OCI-LY1 (cell line): Measurements from ENCODE around the gene HIVEP1.
"Not testable (repeated sequence)": the region's sequence is repeated elsewhere in the genome, so short reads cannot be mapped to it uniquely, and the experiment has no call there.

Experiments used
- H2AFZ ChIP-seq: fragments of 200-600 bp; sonication (generic), shearing (Covaris generic); 2 replicates; pipeline ENCODE4 v1.6.0; 2014; ENCODE audit warnings: antibody characterized with exemption, mild to moderate bottlenecking, low read length
- H3F3A ChIP-seq: fragments of 200-600 bp; sonication (generic), shearing (Covaris generic); 2 replicates; pipeline ENCODE4 v1.6.0; 2014; ENCODE audit warnings: mild to moderate bottlenecking, antibody characterized with exemption, low read length, moderate library complexity; ENCODE audit not compliant: insufficient read depth
- H3K27ac ChIP-seq: fragments of 200-600 bp; sonication (generic); 2 replicates; pipeline ENCODE4 v1.5.1; 2014; ENCODE audit warnings: low read length, mixed run types, mild to moderate bottlenecking, low read depth; ENCODE audit not compliant: poor library complexity, severe bottlenecking
- H3K27me3 ChIP-seq: fragments of 200-600 bp; sonication (generic); 2 replicates; pipeline ENCODE4 v1.6.0; 2014; ENCODE audit warnings: antibody characterized with exemption, mild to moderate bottlenecking, low read length, moderate library complexity; ENCODE audit not compliant: insufficient read depth
- H3K36me3 ChIP-seq: fragments of 200-600 bp; sonication (generic); 2 replicates; pipeline ENCODE4 v1.6.1; 2014; ENCODE audit warnings: mild to moderate bottlenecking, antibody characterized with exemption, low read length, moderate library complexity, mixed read lengths; ENCODE audit not compliant: insufficient read depth
- H3K4me1 ChIP-seq: fragments of 200-600 bp; sonication (generic); 2 replicates; pipeline ENCODE4 v1.5.1; 2014; ENCODE audit warnings: mild to moderate bottlenecking, low read length, moderate library complexity; ENCODE audit not compliant: insufficient read depth, severe bottlenecking
- H3K4me2 ChIP-seq: fragments of 200-600 bp; sonication (generic), shearing (Covaris generic); 2 replicates; pipeline ENCODE4 v1.6.1; 2014; ENCODE audit warnings: low read length
- H3K4me3 ChIP-seq: fragments of 200-600 bp; sonication (generic); 2 replicates; pipeline ENCODE4 v1.5.1; 2014; ENCODE audit warnings: low read length, low read depth, mild to moderate bottlenecking, mixed read lengths; ENCODE audit not compliant: poor library complexity, severe bottlenecking
- H3K79me2 ChIP-seq: fragments of 200-600 bp; shearing (Covaris generic); 2 replicates; pipeline ENCODE4 v1.6.1; 2016; ENCODE audit warnings: mixed run types, low read length, mixed read lengths; ENCODE audit not compliant: insufficient read depth
- H3K9ac ChIP-seq: fragments of 200-600 bp; sonication (generic), shearing (Covaris generic); 2 replicates; pipeline ENCODE4 v1.6.1; 2014; ENCODE audit warnings: mild to moderate bottlenecking, low read length, mixed read lengths
- H3K9me2 ChIP-seq: fragments of 200-600 bp; sonication (generic), shearing (Covaris generic); 2 replicates; pipeline ENCODE4 v1.6.1; 2014; ENCODE audit warnings: low read depth, mild to moderate bottlenecking, low read length, mixed read lengths
- H3K9me3 ChIP-seq: fragments of 200-600 bp; shearing (Covaris generic); 2 replicates; pipeline ENCODE4 v1.6.1; 2014; ENCODE audit warnings: low read length, mixed read lengths
- H4K20me1 ChIP-seq: fragments of 200-600 bp; sonication (generic), shearing (Covaris generic); 2 replicates; pipeline ENCODE4 v1.6.0; 2016; ENCODE audit warnings: mild to moderate bottlenecking, low read length; ENCODE audit not compliant: insufficient read depth
- EZH2 ChIP-seq: fragments of 200-600 bp; sonication (generic), shearing (Covaris generic); IDR thresholded peaks from 2 replicates; pipeline ENCODE4 v1.8.0; 2017; ENCODE audit warnings: borderline replicate concordance, mixed run types, mild to moderate bottlenecking, antibody characterized with exemption, low read length, moderate library complexity, mixed read lengths
- TF ChIP-seq, protein P1 (sequence below): fragments of 200-600 bp; sonication (generic), shearing (Covaris generic); IDR thresholded peaks from 2 replicates; pipeline ENCODE4 v1.5.1; 2017; ENCODE audit warnings: mild to moderate bottlenecking, antibody characterized with exemption, low read length, moderate library complexity, mixed read lengths

The HIVEP1 gene

DNA sequence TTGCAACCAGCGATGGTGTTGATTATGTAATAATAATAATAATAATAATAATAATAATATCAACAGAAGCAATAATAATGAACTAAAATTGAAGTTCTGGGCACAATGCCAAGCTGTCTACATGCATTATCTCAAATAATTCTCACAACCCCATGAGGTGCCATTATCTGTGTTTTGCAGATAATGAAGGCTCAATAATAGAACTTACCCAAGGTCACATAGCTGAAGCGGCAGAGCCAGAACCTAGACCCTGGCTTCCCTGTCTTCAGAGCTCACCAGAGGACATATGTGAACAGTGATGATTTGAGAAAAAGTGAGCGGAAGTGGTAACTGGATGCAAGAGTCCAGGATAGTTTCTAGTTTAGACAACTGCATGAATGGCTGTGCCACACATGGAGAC is 91.0 kb downstream of the HIVEP1 start:
- Histone ChIP-seq H3K9me2 (no peaks in the 10 kb centered on the region), H3K9ac (no peak overlapping the region), H3K27me3 (no peaks in the 10 kb centered on the region), H3K79me2 (peaks cover 28% of the 10 kb centered on the region), H3K4me2 (no peak overlapping the region), H3K9me3 (no peaks in the 10 kb centered on the region), H3K36me3 (peaks cover 39% of the 10 kb centered on the region), H3K27ac (no peak overlapping the region), H3K4me1 (no peaks in the 10 kb centered on the region), H4K20me1 (no peaks in the 10 kb centered on the region), H2AFZ (no peak overlapping the region), H3F3A (no peaks in the 10 kb centered on the region), H3K4me3 (no peak overlapping the region)
- TF ChIP-seq, protein P1, sequence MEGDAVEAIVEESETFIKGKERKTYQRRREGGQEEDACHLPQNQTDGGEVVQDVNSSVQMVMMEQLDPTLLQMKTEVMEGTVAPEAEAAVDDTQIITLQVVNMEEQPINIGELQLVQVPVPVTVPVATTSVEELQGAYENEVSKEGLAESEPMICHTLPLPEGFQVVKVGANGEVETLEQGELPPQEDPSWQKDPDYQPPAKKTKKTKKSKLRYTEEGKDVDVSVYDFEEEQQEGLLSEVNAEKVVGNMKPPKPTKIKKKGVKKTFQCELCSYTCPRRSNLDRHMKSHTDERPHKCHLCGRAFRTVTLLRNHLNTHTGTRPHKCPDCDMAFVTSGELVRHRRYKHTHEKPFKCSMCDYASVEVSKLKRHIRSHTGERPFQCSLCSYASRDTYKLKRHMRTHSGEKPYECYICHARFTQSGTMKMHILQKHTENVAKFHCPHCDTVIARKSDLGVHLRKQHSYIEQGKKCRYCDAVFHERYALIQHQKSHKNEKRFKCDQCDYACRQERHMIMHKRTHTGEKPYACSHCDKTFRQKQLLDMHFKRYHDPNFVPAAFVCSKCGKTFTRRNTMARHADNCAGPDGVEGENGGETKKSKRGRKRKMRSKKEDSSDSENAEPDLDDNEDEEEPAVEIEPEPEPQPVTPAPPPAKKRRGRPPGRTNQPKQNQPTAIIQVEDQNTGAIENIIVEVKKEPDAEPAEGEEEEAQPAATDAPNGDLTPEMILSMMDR, result no peak
- TF ChIP-seq EZH2, result no peak

DNA sequence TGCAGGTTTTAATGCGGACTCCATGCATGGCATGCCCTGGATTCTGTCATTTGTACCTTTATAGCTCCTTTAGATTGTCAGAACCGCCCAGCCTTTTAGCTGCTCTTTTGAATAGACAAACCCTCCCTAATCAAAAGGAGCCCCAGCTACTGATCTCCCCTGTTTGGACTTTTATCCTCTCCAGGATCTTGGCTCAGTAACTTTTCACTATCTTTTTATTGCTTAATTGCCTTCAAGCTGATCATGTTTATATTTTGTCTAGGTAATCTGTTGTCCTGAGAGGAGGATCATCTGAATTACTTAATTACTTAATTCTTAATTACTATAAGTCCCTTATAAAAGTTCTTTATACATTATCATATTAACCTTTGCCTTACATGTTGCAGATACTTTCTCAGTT is 93.2 kb downstream of the HIVEP1 start:
- Histone ChIP-seq H3K27ac (no peak overlapping the region), H3K9me3 (no peaks in the 10 kb centered on the region)

DNA sequence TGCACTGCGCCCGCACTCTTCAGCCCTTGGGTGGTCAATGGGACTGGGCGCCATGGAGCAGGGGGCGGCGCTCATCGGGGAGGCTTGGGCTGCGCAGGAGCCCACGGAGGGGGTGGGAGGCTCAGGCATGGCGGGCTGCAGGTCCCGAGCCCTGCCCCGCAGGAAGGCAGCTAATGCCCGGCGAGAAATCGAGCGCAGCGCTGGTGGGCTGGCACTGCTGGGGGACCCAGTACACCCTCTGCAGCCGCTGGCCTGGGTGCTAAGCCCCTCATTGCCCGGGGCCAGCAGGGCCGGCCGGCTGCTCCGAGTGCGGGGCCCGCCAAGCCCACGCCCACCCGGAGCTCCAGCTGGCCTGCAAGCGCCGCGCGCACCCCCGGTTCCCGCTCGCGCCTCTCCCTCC is 96.3 kb downstream of the HIVEP1 start:
- not testable (repeated sequence) for H3K9ac ChIP-seq, H4K20me1 ChIP-seq, H3K4me3 ChIP-seq, H3K9me3 ChIP-seq, H3K4me1 ChIP-seq, H3K4me2 ChIP-seq, H3F3A ChIP-seq, H3K27me3 ChIP-seq, H3K9me2 ChIP-seq, H2AFZ ChIP-seq, H3K27ac ChIP-seq
- Histone ChIP-seq H3K36me3 (peaks cover 48% of the 10 kb centered on the region), H3K79me2 (peaks cover 19% of the 10 kb centered on the region)

More for the DNA sequence above, 93.2 kb downstream of the HIVEP1 start:
- no peak overlapping the region for H3K4me3 ChIP-seq
- H3K36me3 ChIP-seq, result peaks cover 35% of the 10 kb centered on the region
- H3K9me2 ChIP-seq, result no peaks in the 10 kb centered on the region
- no peaks in the 10 kb centered on the region for H4K20me1 ChIP-seq
- H3F3A ChIP-seq, result no peaks in the 10 kb centered on the region
- H3K27me3 ChIP-seq, result no peaks in the 10 kb centered on the region
- H3K4me2 ChIP-seq, result no peak overlapping the region
- no peak overlapping the region for H2AFZ ChIP-seq
- no peak overlapping the region for H3K9ac ChIP-seq
- H3K79me2 ChIP-seq, result peaks cover 28% of the 10 kb centered on the region
- H3K4me1 ChIP-seq, result no peaks in the 10 kb centered on the region
- TF ChIP-seq, protein P1, result no peak
- no peak for TF ChIP-seq EZH2

DNA sequence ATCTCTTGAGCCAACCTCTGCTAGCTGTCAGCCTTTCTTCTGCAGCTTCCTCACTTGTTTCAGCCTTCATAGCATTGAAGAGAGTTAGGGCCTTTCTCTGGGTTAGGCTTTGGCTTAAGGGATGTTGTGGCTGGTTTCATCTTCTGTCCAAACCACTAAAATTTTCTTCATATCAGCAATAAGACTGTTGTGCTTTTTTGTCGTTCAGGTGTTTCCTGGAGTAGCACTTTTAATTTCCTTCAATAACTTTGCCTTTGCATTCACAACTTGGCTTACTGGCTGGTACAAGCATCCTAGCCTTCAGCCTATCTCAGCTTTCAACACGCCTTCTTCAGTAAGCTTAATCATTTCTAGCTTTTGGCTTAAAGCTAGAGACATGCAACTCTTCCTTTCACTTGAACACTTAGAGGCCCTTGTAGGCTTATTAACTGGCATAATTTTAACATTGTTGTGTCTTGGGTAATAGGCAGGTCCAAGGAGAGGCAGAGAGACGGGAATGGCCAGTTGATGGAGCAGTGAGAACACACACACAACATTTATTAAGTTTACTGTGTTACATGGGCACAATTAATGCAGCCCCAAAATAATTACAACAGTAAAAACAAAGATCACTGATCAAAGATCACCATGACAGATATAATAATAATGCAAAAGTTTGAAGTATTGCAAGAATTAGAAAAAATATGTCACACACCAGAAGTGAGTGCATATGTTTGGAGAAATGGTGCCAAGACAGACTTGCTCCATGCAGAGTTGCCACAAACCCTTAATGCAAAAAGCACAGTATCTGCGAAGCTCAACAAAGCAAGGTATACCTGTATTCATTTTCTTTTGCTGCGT is 98.6 kb downstream of the HIVEP1 start:
- TF ChIP-seq, protein P1, result no peak
- no peak for TF ChIP-seq EZH2
- Histone ChIP-seq H3K36me3 (peaks cover 60% of the 10 kb centered on the region), H3K9me3 (no peaks in the 10 kb centered on the region), H3K9me2 (no peaks in the 10 kb centered on the region), H3F3A (no peaks in the 10 kb centered on the region), H3K27me3 (no peaks in the 10 kb centered on the region), H2AFZ (no peak overlapping the region), H3K79me2 (no peaks in the 10 kb centered on the region), H3K27ac (no peak overlapping the region), H3K4me1 (peaks cover 27% of the 10 kb centered on the region), H3K4me3 (no peak overlapping the region), H4K20me1 (no peaks in the 10 kb centered on the region), H3K9ac (no peak overlapping the region), H3K4me2 (no peak overlapping the region)
